ENCODE results near the gene RAB5IF. TPM values are rescaled to one million over a fixed set of nuclear protein-coding genes. Genes with fewer than 3 reads are reported as not detected.

RAB5IF gene
- polyA plus RNA-seq, 1 donor from 2014 or later, result 205 TPM

DNA sequence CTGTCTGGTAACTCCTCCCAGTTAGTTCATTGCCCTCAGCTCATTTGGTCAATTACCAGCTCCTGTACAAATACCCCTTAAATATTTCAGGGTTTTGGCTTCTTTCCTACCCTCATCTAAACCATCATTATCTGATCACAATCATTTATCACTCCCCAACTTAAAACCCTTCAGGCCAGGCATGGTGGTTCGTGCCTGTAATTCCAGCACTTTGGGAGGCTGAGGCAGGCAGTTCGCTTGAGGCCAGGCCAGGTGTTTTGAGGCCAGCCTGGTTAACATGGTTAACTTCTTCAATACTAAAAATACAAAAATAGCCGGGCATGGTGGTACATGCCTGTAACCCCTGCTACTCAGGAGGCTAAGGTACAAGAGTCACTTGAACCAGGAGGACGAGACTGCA is 22.8 kb upstream of the RAB5IF start:
- H3K27ac ChIP-seq (ENCODE audit: low read length), result no peak overlapping the region
- no peaks in the 10 kb centered on the region for H3K36me3 ChIP-seq (ENCODE audit: insufficient read depth, low read length)

DNA sequence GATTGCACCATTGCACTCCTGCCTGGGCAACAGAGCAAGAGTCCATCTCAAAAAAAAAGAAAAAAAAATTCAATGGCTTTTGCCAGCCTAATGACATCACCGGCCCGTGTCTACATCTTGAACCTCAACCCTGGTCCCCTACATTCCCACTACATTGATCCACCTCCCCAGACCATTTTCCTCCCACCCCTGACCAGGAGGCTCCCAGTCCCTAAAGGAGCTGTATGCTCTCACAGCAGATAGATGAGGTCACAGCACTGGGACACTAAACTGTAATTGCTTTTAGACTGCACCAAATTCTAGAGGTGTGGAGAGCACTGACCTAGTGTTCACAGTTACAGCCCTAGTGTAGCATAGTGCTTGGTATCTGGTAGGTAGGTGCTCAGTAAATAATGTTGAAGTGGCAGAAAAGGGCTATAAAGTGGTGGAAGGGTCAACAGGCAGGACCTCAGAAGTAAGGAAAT is 21.5 kb upstream of the RAB5IF start:
- Histone ChIP-seq H4K20me1 (ENCODE audit: insufficient read depth) (no peaks in the 10 kb centered on the region), H2AFZ (ENCODE audit: low read depth, low read length) (no peak overlapping the region), H3K27me3 (ENCODE audit: insufficient read depth, low read depth, low read length) (no peaks in the 10 kb centered on the region), H3K36me3 (ENCODE audit: insufficient read depth, low read length) (no peaks in the 10 kb centered on the region), H3K4me3 (ENCODE audit: low read length) (no peak overlapping the region), H3K9me2 (ENCODE audit: insufficient read depth, low read length) (no peaks in the 10 kb centered on the region), H3K27ac (ENCODE audit: low read length) (no peak overlapping the region), H3K79me2 (replicated peaks; ENCODE audit: insufficient read depth, low read length) (no peaks in the 10 kb centered on the region), H3F3A (ENCODE audit: insufficient read depth, low read length, poor library complexity, severe bottlenecking) (no peaks in the 10 kb centered on the region), H3K9ac (ENCODE audit: low read length) (no peak overlapping the region), H3K4me2 (ENCODE audit: low read length) (no peak overlapping the region), H3K9me3 (ENCODE audit: low read length) (no peaks in the 10 kb centered on the region)
- no peak for TF ChIP-seq EZH2 (IDR thresholded peaks at IDR 0.05; ENCODE audit: borderline replicate concordance, insufficient read depth, low read length, poor library complexity, severe bottlenecking)
- no peak for TF ChIP-seq TAF1 (IDR thresholded peaks at IDR 0.05; ENCODE audit: low read depth)
- no peak for TF ChIP-seq POLR2AphosphoS5 (IDR thresholded peaks at IDR 0.05)
- TF ChIP-seq MXI1 (conservative IDR thresholded peaks at IDR 0.05; ENCODE audit: poor library complexity, severe bottlenecking), result no peak
- TF ChIP-seq, protein P1, sequence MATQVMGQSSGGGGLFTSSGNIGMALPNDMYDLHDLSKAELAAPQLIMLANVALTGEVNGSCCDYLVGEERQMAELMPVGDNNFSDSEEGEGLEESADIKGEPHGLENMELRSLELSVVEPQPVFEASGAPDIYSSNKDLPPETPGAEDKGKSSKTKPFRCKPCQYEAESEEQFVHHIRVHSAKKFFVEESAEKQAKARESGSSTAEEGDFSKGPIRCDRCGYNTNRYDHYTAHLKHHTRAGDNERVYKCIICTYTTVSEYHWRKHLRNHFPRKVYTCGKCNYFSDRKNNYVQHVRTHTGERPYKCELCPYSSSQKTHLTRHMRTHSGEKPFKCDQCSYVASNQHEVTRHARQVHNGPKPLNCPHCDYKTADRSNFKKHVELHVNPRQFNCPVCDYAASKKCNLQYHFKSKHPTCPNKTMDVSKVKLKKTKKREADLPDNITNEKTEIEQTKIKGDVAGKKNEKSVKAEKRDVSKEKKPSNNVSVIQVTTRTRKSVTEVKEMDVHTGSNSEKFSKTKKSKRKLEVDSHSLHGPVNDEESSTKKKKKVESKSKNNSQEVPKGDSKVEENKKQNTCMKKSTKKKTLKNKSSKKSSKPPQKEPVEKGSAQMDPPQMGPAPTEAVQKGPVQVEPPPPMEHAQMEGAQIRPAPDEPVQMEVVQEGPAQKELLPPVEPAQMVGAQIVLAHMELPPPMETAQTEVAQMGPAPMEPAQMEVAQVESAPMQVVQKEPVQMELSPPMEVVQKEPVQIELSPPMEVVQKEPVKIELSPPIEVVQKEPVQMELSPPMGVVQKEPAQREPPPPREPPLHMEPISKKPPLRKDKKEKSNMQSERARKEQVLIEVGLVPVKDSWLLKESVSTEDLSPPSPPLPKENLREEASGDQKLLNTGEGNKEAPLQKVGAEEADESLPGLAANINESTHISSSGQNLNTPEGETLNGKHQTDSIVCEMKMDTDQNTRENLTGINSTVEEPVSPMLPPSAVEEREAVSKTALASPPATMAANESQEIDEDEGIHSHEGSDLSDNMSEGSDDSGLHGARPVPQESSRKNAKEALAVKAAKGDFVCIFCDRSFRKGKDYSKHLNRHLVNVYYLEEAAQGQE (IDR thresholded peaks at IDR 0.05; ENCODE audit: borderline replicate concordance), result no peak
- TF ChIP-seq RAD21 (conservative IDR thresholded peaks at IDR 0.05), result no peak
- no peak for TF ChIP-seq EP300 (conservative IDR thresholded peaks at IDR 0.05; ENCODE audit: poor library complexity, severe bottlenecking)
- TF ChIP-seq, protein P2, sequence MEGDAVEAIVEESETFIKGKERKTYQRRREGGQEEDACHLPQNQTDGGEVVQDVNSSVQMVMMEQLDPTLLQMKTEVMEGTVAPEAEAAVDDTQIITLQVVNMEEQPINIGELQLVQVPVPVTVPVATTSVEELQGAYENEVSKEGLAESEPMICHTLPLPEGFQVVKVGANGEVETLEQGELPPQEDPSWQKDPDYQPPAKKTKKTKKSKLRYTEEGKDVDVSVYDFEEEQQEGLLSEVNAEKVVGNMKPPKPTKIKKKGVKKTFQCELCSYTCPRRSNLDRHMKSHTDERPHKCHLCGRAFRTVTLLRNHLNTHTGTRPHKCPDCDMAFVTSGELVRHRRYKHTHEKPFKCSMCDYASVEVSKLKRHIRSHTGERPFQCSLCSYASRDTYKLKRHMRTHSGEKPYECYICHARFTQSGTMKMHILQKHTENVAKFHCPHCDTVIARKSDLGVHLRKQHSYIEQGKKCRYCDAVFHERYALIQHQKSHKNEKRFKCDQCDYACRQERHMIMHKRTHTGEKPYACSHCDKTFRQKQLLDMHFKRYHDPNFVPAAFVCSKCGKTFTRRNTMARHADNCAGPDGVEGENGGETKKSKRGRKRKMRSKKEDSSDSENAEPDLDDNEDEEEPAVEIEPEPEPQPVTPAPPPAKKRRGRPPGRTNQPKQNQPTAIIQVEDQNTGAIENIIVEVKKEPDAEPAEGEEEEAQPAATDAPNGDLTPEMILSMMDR (IDR thresholded peaks at IDR 0.05; ENCODE audit: poor library complexity, severe bottlenecking), result no peak
- TF ChIP-seq SMC3 (conservative IDR thresholded peaks at IDR 0.05; ENCODE audit: poor library complexity), result no peak

More for the DNA sequence above, 22.8 kb upstream of the RAB5IF start:
- no peaks in the 10 kb centered on the region for H3K9me2 ChIP-seq (ENCODE audit: insufficient read depth, low read length)
- TF ChIP-seq MXI1 (conservative IDR thresholded peaks at IDR 0.05; ENCODE audit: poor library complexity, severe bottlenecking) (no peak), EP300 (conservative IDR thresholded peaks at IDR 0.05; ENCODE audit: poor library complexity, severe bottlenecking) (no peak), POLR2AphosphoS5 (IDR thresholded peaks at IDR 0.05) (no peak), RAD21 (conservative IDR thresholded peaks at IDR 0.05) (no peak), SMC3 (conservative IDR thresholded peaks at IDR 0.05; ENCODE audit: poor library complexity) (no peak), EZH2 (IDR thresholded peaks at IDR 0.05; ENCODE audit: borderline replicate concordance, insufficient read depth, low read length, poor library complexity, severe bottlenecking) (no peak), TAF1 (IDR thresholded peaks at IDR 0.05; ENCODE audit: low read depth) (no peak)
- TF ChIP-seq, protein P2 (IDR thresholded peaks at IDR 0.05; ENCODE audit: poor library complexity, severe bottlenecking), result no peak
- TF ChIP-seq, protein P1 (IDR thresholded peaks at IDR 0.05; ENCODE audit: borderline replicate concordance), result no peak
- no peak overlapping the region for H3K9ac ChIP-seq (ENCODE audit: low read length)
- H3K9me3 ChIP-seq (ENCODE audit: low read length), result no peaks in the 10 kb centered on the region
- no peak overlapping the region for H2AFZ ChIP-seq (ENCODE audit: low read depth, low read length)
- H3K79me2 ChIP-seq (replicated peaks; ENCODE audit: insufficient read depth, low read length), result no peaks in the 10 kb centered on the region
- H4K20me1 ChIP-seq (ENCODE audit: insufficient read depth), result no peaks in the 10 kb centered on the region
- H3F3A ChIP-seq (ENCODE audit: insufficient read depth, low read length, poor library complexity, severe bottlenecking), result no peaks in the 10 kb centered on the region
- H3K4me2 ChIP-seq (ENCODE audit: low read length), result no peak overlapping the region
- no peaks in the 10 kb centered on the region for H3K27me3 ChIP-seq (ENCODE audit: insufficient read depth, low read depth, low read length)
- no peak overlapping the region for H3K4me3 ChIP-seq (ENCODE audit: low read length)
